ENCODE measurements around the gene FRMD4A. TPM values are rescaled to one million over a fixed set of nuclear protein-coding genes. Genes with fewer than 3 reads are reported as not detected.

The FRMD4A gene
- total and polyA plus RNA-seq, 10 of the 15 experiments (the other 5 are each of a cell fraction or from before 2014, with no cell fraction given) = 17.8 to 75.2 (median 39.1) TPM

GRCh38 chr10:13712837-13713581 is 617.7 kb downstream of the FRMD4A start (continued):
- TF ChIP-seq RUNX3 (IDR thresholded peaks at IDR 0.05; ENCODE audit: low read length) = peak; percentile 44; the same call in 1 of the 2 replicates
- TF ChIP-seq TAF1 (IDR thresholded peaks at IDR 0.05; ENCODE audit: borderline replicate concordance, low read depth, low read length) = peak; percentile 42; the same call in 1 of the 2 replicates
- TF ChIP-seq MLLT1 (IDR thresholded peaks at IDR 0.05) = 0 out of 2 replicates have a peak, but pooled peaks have one; percentile 46
- TF ChIP-seq SP1 (IDR thresholded peaks at IDR 0.05; ENCODE audit: low read depth, low read length) = no peak
- TF ChIP-seq RCOR1 (conservative IDR thresholded peaks at IDR 0.05; ENCODE audit: low read depth, low read length) = 0 out of 2 replicates have a peak, but pooled peaks have one; percentile 30
- TF ChIP-seq PBX3 (IDR thresholded peaks at IDR 0.05; ENCODE audit: insufficient replicate concordance, low read depth, low read length) = peak; percentile 19
- TF ChIP-seq NBN (IDR thresholded peaks at IDR 0.05) = 0 out of 2 replicates have a peak, but pooled peaks have one; percentile 47
- TF ChIP-seq HDAC6 (IDR thresholded peaks at IDR 0.05; ENCODE audit: unreplicated experiment) = no peak
- peak; percentile 87 for TF ChIP-seq MTA2 (IDR thresholded peaks at IDR 0.05; ENCODE audit: low read depth)
- peak; percentile 14; the same call in 1 of the 2 replicates for TF ChIP-seq CBX5 (IDR thresholded peaks at IDR 0.05; ENCODE audit: low read depth)
- 0 out of 2 replicates have a peak, but pooled peaks have one; percentile 34 for TF ChIP-seq POLR2AphosphoS2 (IDR thresholded peaks at IDR 0.05; ENCODE audit: low read depth, low read length)
- TF ChIP-seq KLF5 (IDR thresholded peaks at IDR 0.05; ENCODE audit: partially characterized antibody) = peak; percentile 46
- no peak for TF ChIP-seq ZNF384 (IDR thresholded peaks at IDR 0.05; ENCODE audit: borderline replicate concordance, low read depth, low read length)
- TF ChIP-seq EP300 (IDR thresholded peaks at IDR 0.05; ENCODE audit: borderline replicate concordance in 1 of 2, control insufficient read depth in 1 of 2, low read depth in 2 of 2, low read length in 2 of 2) = peak; percentile 18 to 43; a peak in 2 of 4 replicates
- peak in 1 of 2 experiments; percentile 61; a peak in 1 of 3 replicates for TF ChIP-seq EGR1 (IDR thresholded peaks at IDR 0.05; ENCODE audit: borderline replicate concordance in 1 of 2, low read depth in 2 of 2, low read length in 2 of 2)
- TF ChIP-seq TCF12 (IDR thresholded peaks at IDR 0.05; ENCODE audit: low read depth, low read length) = peak; percentile 58; the same call in 1 of the 2 replicates
- peak; percentile 38; the same call in 1 of the 2 replicates for TF ChIP-seq IRF4 (IDR thresholded peaks at IDR 0.05; ENCODE audit: low read depth, low read length)
- peak; percentile 71; the same call in 1 of the 2 replicates for TF ChIP-seq FOXM1 (IDR thresholded peaks at IDR 0.05; ENCODE audit: low read depth, low read length)
- TF ChIP-seq MXI1 (IDR thresholded peaks at IDR 0.05; ENCODE audit: low read depth, low read length) = no peak
- TF ChIP-seq YY1 (IDR thresholded peaks at IDR 0.05; ENCODE audit: low read depth, low read length) = no peak
- TF ChIP-seq PAX5 (IDR thresholded peaks at IDR 0.05; ENCODE audit: borderline replicate concordance, low read depth, low read length) = peak; percentile 42; the same call in 1 of the 2 replicates
- peak; percentile 87 for TF ChIP-seq BCL11A (IDR thresholded peaks at IDR 0.05; ENCODE audit: low read depth, low read length)
- TF ChIP-seq BCL3 (IDR thresholded peaks at IDR 0.05; ENCODE audit: borderline replicate concordance, insufficient read depth, low read depth, low read length, poor library complexity, severe bottlenecking) = peak; percentile 85
- TF ChIP-seq ZNF217 (IDR thresholded peaks at IDR 0.05) = 0 out of 2 replicates have a peak, but pooled peaks have one; percentile 24
- TF ChIP-seq MEF2B (IDR thresholded peaks at IDR 0.05; ENCODE audit: partially characterized antibody, poor library complexity, severe bottlenecking) = peak; percentile 30

Data from GM12878 (cell line).